ENCODE data around the gene KLHDC4.
"Not testable (repeated sequence)": the region's sequence is repeated elsewhere in the genome, so short reads cannot be mapped to it uniquely, and the experiment has no call there.

Gene KLHDC4

GRCh38 chr16:87778830-87779579, 13.2 kb upstream of the KLHDC4 start:
- peak; percentile 81 for DNase-seq (ENCODE audit: low spot score)
- peak; percentile 96 for TF ChIP-seq CTCF (IDR thresholded peaks at IDR 0.05; ENCODE audit: extremely low read depth, insufficient read depth, missing control alignments)
- in situ Hi-C loops (cut with MboI; ENCODE audit: low pct_unique_long_range_greater_than_20kb, low sequenced_read_pairs, unreplicated experiment): no loop called here

DNA sequence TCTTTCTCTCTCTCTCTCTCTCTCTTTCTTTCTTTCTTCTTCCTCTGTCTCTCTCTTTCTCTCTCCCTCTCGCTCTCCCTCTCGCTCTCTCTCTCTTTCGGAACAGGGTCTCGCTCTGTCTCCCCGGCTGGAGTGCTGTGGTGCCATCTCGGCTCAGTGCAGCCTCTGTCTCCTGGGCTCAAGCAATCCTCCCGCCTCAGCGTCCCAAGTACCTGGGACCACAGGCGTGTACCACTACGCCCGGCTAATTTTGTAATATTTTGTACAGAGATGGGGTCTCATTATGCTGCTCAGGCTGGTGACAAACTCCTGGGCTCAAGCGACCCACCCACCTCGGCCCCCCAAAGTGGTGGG, 12.7 kb upstream of the KLHDC4 start:
- TF ChIP-seq CTCF (IDR thresholded peaks at IDR 0.05; ENCODE audit: extremely low read depth, insufficient read depth, missing control alignments): no peak
- DNase-seq (ENCODE audit: low spot score): no peak
- in situ Hi-C loops (cut with MboI; ENCODE audit: low pct_unique_long_range_greater_than_20kb, low sequenced_read_pairs, unreplicated experiment): no loop called here

GRCh38 chr16:87773836-87774235, 8.1 kb upstream of the KLHDC4 start:
- in situ Hi-C loops (cut with MboI; ENCODE audit: low pct_unique_long_range_greater_than_20kb, low sequenced_read_pairs, unreplicated experiment); DNase-seq (ENCODE audit: low spot score): not testable (repeated sequence)

DNA sequence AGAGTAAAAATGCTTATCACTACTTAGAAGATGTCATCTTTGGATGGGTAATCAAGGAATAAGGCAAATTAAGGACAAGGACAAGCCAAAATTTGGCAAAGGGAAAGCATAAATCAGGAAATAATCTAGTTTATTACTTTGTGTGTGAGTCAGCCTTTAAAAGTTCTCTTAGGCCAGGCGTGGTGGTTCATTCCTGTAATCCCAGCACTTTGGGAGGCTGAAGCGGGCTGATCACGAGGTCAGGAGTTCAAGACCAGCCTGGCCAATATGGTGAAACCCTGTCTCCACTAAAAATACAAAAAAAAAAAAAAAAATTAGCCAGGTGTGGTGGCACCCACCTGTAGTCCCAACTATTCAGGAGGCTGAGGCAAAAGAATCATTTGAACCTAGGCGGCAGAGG, 1.7 kb upstream of the KLHDC4 start:
- DNase-seq (ENCODE audit: low spot score); in situ Hi-C loops (cut with MboI; ENCODE audit: low pct_unique_long_range_greater_than_20kb, low sequenced_read_pairs, unreplicated experiment): not testable (repeated sequence)

DNA sequence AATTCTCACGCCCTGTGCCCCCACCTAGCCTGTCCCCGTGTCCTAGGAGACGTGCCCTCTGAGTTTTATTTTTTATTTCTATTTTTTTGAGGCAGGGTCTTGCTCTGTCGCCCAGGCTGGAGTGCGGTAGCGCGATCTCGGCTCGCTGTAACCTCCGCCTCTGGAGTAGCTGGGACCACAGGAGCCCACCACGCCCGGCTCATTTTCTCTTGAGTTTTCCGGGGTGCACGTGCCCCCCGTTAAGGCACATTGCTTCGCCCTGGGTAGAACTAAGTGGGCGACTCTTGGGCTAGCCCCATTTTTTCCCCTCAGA, 655 bp upstream of the KLHDC4 start:
- in situ Hi-C loops (cut with MboI; ENCODE audit: low pct_unique_long_range_greater_than_20kb, low sequenced_read_pairs, unreplicated experiment): no loop called here
- no peak for TF ChIP-seq CTCF (IDR thresholded peaks at IDR 0.05; ENCODE audit: extremely low read depth, insufficient read depth, missing control alignments)
- DNase-seq (ENCODE audit: low spot score): no peak

- in situ Hi-C loops (cut with MboI; ENCODE audit: low pct_unique_long_range_greater_than_20kb, low sequenced_read_pairs, unreplicated experiment): no loop called here
- DNase-seq (ENCODE audit: low spot score): peak; percentile 56
- TF ChIP-seq CTCF (IDR thresholded peaks at IDR 0.05; ENCODE audit: extremely low read depth, insufficient read depth, missing control alignments): no peak
These were observed 362 bp downstream of the KLHDC4 start for GRCh38 chr16:87765473-87765775.

DNA sequence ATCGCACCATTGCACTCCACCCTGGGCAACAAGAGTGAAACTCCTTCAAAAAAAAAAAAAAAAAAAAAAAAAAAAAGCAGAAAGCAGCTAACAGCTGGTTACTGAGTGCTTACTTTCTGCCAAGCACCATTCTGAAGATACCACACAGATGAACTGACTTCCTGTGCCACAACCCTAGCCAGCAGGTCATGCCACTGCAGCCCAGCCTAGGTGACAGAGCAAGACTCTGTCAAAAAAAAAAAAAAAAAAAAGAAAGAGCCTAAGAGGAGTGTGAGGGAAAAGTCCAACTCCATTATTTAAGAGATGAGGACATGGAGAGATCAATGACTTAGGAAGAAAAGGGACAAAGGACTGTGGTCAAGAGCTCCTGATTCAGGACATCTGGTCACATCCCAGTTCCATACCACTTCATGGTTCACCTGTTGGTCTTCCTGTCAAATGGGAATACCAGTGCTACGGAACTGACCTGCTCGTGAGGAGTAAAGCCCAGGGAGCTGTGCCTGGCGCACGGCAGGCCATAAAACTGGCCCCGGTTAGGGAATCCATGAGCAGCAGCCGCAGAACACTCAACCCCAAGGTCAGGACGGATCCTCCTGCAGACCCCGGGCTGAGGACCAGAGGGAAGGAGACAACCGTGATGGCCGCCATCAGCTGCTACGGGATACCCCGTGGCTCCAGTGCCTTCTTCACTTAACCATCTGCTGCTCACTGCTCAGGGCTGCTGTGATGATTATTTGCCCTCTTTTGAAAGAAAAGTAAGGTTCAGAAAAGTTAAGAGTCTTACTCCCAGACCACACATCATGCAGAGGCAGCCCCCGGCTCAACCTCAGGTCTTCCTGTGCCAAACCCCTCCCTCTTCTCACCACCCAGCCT, 950 bp downstream of the KLHDC4 start:
- in situ Hi-C loops (cut with MboI; ENCODE audit: low pct_unique_long_range_greater_than_20kb, low sequenced_read_pairs, unreplicated experiment): no loop called here
- no peak for DNase-seq (ENCODE audit: low spot score)
- TF ChIP-seq CTCF (IDR thresholded peaks at IDR 0.05; ENCODE audit: extremely low read depth, insufficient read depth, missing control alignments): no peak
